SK-N-SH treated with all-trans-retinoic acid at 6 μM for 48 hours (cell line): Measurements from ENCODE around the gene RBMS3.
A peak's percentile ranks its signal among the peaks of the same experiment; 100 is the strongest.

Experiments used
- ATAC-seq: fragments of 200-7000 bp; cut with Tn5 transposase; 3 replicates; pipeline ENCODE4 v1.9.1; 2020; ENCODE audit warnings: mild to moderate bottlenecking, moderate library complexity
- ARNTL ChIP-seq: fragments of 450-650 bp; formaldehyde crosslinking; IDR thresholded peaks from 2 replicates; pipeline ENCODE4 v1.5.0; 2020; ENCODE audit warnings: low read depth, mild to moderate bottlenecking, moderate library complexity, borderline replicate concordance
- BACH2 ChIP-seq: fragments of 250-450 bp; sonication (Bioruptor Pico); IDR thresholded peaks from 2 replicates; pipeline ENCODE4 v1.9.0; 2021; ENCODE audit warnings: mild to moderate bottlenecking, borderline replicate concordance
- CSDC2 ChIP-seq: fragments of 250-450 bp; sonication (Bioruptor Pico); IDR thresholded peaks from 2 replicates; pipeline ENCODE4 v1.5.0; 2020; ENCODE audit warnings: mild to moderate bottlenecking, moderate library complexity
- ESRRG ChIP-seq: fragments of 250-450 bp; sonication (Bioruptor Pico); IDR thresholded peaks from 2 replicates; pipeline ENCODE4 v1.6.1; 2021; ENCODE audit warnings: mild to moderate bottlenecking
- GLIS3 ChIP-seq: fragments of 250-450 bp; sonication (Bioruptor Pico); IDR thresholded peaks from 2 replicates; pipeline ENCODE4 v1.5.0; 2020; ENCODE audit warnings: mild to moderate bottlenecking, moderate library complexity
- ISL1 ChIP-seq: fragments of 250-450 bp; sonication (Bioruptor Pico); IDR thresholded peaks from 2 replicates; pipeline ENCODE4 v2.1.2; 2022; ENCODE audit warnings: mild to moderate bottlenecking, moderate library complexity
- OSR1 ChIP-seq: fragments of 250-450 bp; sonication (Bioruptor Pico); IDR thresholded peaks from 2 replicates; pipeline ENCODE4 v1.8.0; 2022; ENCODE audit warnings: moderate library complexity, mild to moderate bottlenecking, inconsistent platforms
- PPARA ChIP-seq: fragments of 250-450 bp; sonication (Bioruptor Pico); IDR thresholded peaks from 2 replicates; pipeline ENCODE4 v1.5.0; 2020; ENCODE audit warnings: mild to moderate bottlenecking, borderline replicate concordance
- RARB ChIP-seq: fragments of 250-450 bp; sonication (Bioruptor Pico); IDR thresholded peaks from 2 replicates; pipeline ENCODE4 v1.8.0; 2021; ENCODE audit warnings: mild to moderate bottlenecking, moderate library complexity
- SNAI2 ChIP-seq: fragments of 250-450 bp; sonication (Bioruptor Pico); IDR thresholded peaks from 2 replicates; pipeline ENCODE4 v1.5.0; 2020; ENCODE audit warnings: mild to moderate bottlenecking, moderate library complexity
- TCF4 ChIP-seq: fragments of 250-450 bp; sonication (Bioruptor Pico); IDR thresholded peaks from 2 replicates; pipeline ENCODE4 v1.8.0; 2021; ENCODE audit warnings: mild to moderate bottlenecking, moderate library complexity, borderline replicate concordance
- TOX ChIP-seq: fragments of 250-450 bp; sonication (Bioruptor Pico); IDR thresholded peaks from 2 replicates; pipeline ENCODE4 v1.8.0; 2021; ENCODE audit warnings: mild to moderate bottlenecking, moderate library complexity, borderline replicate concordance
- ZC3H10 ChIP-seq: fragments of 250-450 bp; sonication (Bioruptor Pico); IDR thresholded peaks from 2 replicates; pipeline ENCODE4 v1.5.1; 2021; ENCODE audit warnings: mild to moderate bottlenecking, moderate library complexity
- ZFP3 ChIP-seq: fragments of 250-450 bp; sonication (Bioruptor Pico); IDR thresholded peaks from 2 replicates; pipeline ENCODE4 v1.5.0; 2020; ENCODE audit warnings: mild to moderate bottlenecking, moderate library complexity
- ZFP30 ChIP-seq: fragments of 450-650 bp; formaldehyde crosslinking; IDR thresholded peaks from 2 replicates; pipeline ENCODE4 v1.5.0; 2022; ENCODE audit warnings: mild to moderate bottlenecking, moderate library complexity
- ZNF565 ChIP-seq: fragments of 450-650 bp; formaldehyde crosslinking; conservative IDR thresholded peaks from 2 replicates; pipeline ENCODE4 v1.5.0; 2020; ENCODE audit warnings: low read depth, mild to moderate bottlenecking, moderate library complexity
- ZNF70 ChIP-seq: fragments of 450-650 bp; formaldehyde crosslinking; IDR thresholded peaks from 2 replicates; pipeline ENCODE4 v1.5.0; 2020; ENCODE audit warnings: mild to moderate bottlenecking, moderate library complexity
- ZNF8 ChIP-seq: fragments of 450-650 bp; formaldehyde crosslinking; IDR thresholded peaks from 2 replicates; pipeline ENCODE4 v1.5.0; 2020; ENCODE audit warnings: mild to moderate bottlenecking, moderate library complexity
- TF ChIP-seq, protein P1 (sequence below): fragments of 250-450 bp; sonication (Bioruptor Pico); IDR thresholded peaks from 2 replicates; pipeline ENCODE4 v1.5.0; 2020; ENCODE audit warnings: mild to moderate bottlenecking, moderate library complexity
- TF ChIP-seq, protein P2 (sequence below): fragments of 250-450 bp; sonication (Bioruptor Pico); IDR thresholded peaks from 2 replicates; pipeline ENCODE4 v1.8.0; 2020; ENCODE audit warnings: mild to moderate bottlenecking, moderate library complexity, borderline replicate concordance
- TF ChIP-seq, protein P3 (sequence below): fragments of 250-450 bp; sonication (Bioruptor Pico); IDR thresholded peaks from 2 replicates; pipeline ENCODE4 v1.5.1; 2020; ENCODE audit warnings: low read depth, mild to moderate bottlenecking, moderate library complexity
- TF ChIP-seq, protein P4 (sequence below): fragments of 250-450 bp; sonication (Bioruptor Pico); IDR thresholded peaks from 2 replicates; pipeline ENCODE4 v1.5.1; 2021; ENCODE audit warnings: mild to moderate bottlenecking, moderate library complexity
- TF ChIP-seq, protein P5 (sequence below): fragments of 250-450 bp; sonication (Bioruptor Pico); IDR thresholded peaks from 2 replicates; pipeline ENCODE4 v1.8.0; 2021; ENCODE audit warnings: low read depth, mild to moderate bottlenecking, moderate library complexity, borderline replicate concordance

RBMS3 gene

DNA sequence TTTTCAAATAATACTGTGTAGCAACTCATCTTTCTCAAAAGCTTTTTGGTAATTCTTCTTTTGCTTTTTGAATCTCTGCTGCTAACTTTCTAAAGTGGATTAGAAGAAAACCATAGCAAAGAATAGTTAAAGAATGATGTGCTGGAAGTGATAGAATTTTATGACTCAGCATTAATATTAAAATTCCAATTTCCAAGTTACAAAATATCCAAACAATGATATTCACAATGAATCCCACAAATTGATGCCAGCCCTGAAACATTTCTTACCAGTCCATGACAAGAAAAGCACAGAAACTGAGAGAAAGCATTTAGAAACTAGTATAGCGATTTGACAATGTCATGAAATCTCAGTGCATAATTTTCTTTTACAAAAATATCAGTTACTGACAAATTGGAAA is 482.2 kb downstream of the RBMS3 start:
- TF ChIP-seq ZNF8 (CRISPR knock-in tag) = no peak
- TF ChIP-seq, protein P1, sequence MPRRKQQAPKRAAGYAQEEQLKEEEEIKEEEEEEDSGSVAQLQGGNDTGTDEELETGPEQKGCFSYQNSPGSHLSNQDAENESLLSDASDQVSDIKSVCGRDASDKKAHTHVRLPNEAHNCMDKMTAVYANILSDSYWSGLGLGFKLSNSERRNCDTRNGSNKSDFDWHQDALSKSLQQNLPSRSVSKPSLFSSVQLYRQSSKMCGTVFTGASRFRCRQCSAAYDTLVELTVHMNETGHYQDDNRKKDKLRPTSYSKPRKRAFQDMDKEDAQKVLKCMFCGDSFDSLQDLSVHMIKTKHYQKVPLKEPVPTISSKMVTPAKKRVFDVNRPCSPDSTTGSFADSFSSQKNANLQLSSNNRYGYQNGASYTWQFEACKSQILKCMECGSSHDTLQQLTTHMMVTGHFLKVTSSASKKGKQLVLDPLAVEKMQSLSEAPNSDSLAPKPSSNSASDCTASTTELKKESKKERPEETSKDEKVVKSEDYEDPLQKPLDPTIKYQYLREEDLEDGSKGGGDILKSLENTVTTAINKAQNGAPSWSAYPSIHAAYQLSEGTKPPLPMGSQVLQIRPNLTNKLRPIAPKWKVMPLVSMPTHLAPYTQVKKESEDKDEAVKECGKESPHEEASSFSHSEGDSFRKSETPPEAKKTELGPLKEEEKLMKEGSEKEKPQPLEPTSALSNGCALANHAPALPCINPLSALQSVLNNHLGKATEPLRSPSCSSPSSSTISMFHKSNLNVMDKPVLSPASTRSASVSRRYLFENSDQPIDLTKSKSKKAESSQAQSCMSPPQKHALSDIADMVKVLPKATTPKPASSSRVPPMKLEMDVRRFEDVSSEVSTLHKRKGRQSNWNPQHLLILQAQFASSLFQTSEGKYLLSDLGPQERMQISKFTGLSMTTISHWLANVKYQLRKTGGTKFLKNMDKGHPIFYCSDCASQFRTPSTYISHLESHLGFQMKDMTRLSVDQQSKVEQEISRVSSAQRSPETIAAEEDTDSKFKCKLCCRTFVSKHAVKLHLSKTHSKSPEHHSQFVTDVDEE (CRISPR knock-in tag) = no peak
- TF ChIP-seq GLIS3 = no peak
- TF ChIP-seq ZFP30 = no peak
- TF ChIP-seq ARNTL (CRISPR knock-in tag) = no peak
- no peak for TF ChIP-seq ZC3H10 (CRISPR knock-in tag)
- no peak for TF ChIP-seq OSR1
- no peak for TF ChIP-seq TOX
- no peak for TF ChIP-seq TCF4 (CRISPR knock-in tag)
- TF ChIP-seq, protein P2, sequence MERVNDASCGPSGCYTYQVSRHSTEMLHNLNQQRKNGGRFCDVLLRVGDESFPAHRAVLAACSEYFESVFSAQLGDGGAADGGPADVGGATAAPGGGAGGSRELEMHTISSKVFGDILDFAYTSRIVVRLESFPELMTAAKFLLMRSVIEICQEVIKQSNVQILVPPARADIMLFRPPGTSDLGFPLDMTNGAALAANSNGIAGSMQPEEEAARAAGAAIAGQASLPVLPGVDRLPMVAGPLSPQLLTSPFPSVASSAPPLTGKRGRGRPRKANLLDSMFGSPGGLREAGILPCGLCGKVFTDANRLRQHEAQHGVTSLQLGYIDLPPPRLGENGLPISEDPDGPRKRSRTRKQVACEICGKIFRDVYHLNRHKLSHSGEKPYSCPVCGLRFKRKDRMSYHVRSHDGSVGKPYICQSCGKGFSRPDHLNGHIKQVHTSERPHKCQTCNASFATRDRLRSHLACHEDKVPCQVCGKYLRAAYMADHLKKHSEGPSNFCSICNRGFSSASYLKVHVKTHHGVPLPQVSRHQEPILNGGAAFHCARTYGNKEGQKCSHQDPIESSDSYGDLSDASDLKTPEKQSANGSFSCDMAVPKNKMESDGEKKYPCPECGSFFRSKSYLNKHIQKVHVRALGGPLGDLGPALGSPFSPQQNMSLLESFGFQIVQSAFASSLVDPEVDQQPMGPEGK (CRISPR knock-in tag) = no peak
- TF ChIP-seq PPARA (CRISPR knock-in tag) = no peak
- no peak for TF ChIP-seq ISL1
- TF ChIP-seq CSDC2 (CRISPR knock-in tag) = no peak
- no peak for TF ChIP-seq ESRRG
- TF ChIP-seq ZFP3 (CRISPR knock-in tag) = no peak
- TF ChIP-seq, protein P3, sequence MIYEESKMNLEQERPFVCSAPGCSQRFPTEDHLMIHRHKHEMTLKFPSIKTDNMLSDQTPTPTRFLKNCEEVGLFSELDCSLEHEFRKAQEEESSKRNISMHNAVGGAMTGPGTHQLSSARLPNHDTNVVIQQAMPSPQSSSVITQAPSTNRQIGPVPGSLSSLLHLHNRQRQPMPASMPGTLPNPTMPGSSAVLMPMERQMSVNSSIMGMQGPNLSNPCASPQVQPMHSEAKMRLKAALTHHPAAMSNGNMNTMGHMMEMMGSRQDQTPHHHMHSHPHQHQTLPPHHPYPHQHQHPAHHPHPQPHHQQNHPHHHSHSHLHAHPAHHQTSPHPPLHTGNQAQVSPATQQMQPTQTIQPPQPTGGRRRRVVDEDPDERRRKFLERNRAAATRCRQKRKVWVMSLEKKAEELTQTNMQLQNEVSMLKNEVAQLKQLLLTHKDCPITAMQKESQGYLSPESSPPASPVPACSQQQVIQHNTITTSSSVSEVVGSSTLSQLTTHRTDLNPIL (CRISPR knock-in tag) = no peak
- ATAC-seq = no peak

DNA sequence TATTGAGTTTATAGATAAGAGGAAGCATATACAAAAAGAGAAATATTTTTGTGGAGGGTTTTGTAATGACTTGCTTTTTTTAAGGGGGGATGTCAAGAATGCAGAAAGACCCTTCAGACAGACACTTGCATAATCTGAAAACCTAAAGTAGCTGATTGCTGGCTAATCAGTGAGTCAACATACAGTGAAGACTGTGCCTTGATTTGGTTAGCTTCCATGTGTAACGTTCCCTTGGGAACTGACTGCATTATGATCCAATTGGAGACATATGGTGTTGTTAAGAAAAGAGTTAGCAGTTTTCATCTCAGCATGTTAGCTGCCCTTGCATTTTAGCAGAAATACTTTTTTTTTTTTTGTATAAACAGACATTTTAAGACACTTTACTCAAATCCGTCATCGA is 483.2 kb downstream of the RBMS3 start:
- peak; percentile 75 for ATAC-seq
- TF ChIP-seq RARB (CRISPR knock-in tag) (no peak), TOX (no peak), ZNF70 (no peak), ZNF565 (CRISPR knock-in tag) (no peak), SNAI2 (CRISPR knock-in tag) (0 out of 2 replicates have a peak, but pooled peaks have one; percentile 39), ZFP30 (no peak), ARNTL (CRISPR knock-in tag) (no peak), CSDC2 (CRISPR knock-in tag) (no peak), ZC3H10 (CRISPR knock-in tag) (no peak), ISL1 (peak; percentile 56), BACH2 (no peak), ZNF8 (CRISPR knock-in tag) (no peak), PPARA (CRISPR knock-in tag) (no peak), ESRRG (0 out of 2 replicates have a peak, but pooled peaks have one; percentile 17), OSR1 (no peak), ZFP3 (CRISPR knock-in tag) (no peak), GLIS3 (no peak), TCF4 (CRISPR knock-in tag) (peak; percentile 59; the same call in 1 of the 2 replicates)
- TF ChIP-seq, protein P2 (CRISPR knock-in tag) = no peak
- TF ChIP-seq, protein P1 (CRISPR knock-in tag) = no peak
- TF ChIP-seq, protein P4, sequence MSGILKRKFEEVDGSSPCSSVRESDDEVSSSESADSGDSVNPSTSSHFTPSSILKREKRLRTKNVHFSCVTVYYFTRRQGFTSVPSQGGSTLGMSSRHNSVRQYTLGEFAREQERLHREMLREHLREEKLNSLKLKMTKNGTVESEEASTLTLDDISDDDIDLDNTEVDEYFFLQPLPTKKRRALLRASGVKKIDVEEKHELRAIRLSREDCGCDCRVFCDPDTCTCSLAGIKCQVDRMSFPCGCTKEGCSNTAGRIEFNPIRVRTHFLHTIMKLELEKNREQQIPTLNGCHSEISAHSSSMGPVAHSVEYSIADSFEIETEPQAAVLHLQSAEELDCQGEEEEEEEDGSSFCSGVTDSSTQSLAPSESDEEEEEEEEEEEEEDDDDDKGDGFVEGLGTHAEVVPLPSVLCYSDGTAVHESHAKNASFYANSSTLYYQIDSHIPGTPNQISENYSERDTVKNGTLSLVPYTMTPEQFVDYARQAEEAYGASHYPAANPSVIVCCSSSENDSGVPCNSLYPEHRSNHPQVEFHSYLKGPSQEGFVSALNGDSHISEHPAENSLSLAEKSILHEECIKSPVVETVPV (CRISPR knock-in tag) = peak; percentile 70; the same call in 1 of the 2 replicates
- TF ChIP-seq, protein P5, sequence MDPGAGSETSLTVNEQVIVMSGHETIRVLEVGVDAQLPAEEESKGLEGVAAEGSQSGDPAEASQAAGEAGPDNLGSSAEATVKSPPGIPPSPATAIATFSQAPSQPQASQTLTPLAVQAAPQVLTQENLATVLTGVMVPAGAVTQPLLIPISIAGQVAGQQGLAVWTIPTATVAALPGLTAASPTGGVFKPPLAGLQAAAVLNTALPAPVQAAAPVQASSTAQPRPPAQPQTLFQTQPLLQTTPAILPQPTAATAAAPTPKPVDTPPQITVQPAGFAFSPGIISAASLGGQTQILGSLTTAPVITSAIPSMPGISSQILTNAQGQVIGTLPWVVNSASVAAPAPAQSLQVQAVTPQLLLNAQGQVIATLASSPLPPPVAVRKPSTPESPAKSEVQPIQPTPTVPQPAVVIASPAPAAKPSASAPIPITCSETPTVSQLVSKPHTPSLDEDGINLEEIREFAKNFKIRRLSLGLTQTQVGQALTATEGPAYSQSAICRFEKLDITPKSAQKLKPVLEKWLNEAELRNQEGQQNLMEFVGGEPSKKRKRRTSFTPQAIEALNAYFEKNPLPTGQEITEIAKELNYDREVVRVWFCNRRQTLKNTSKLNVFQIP = no peak
- TF ChIP-seq, protein P3 (CRISPR knock-in tag) = no peak
